Sigmoid colon (tissue), 7 donors: ENCODE results near the gene SIRPA. TPM values are rescaled to one million over a fixed set of nuclear protein-coding genes. Genes with fewer than 3 reads are reported as not detected.

Experiments
- DNase-seq: peaks from one replicate; pipeline ENCODE4 v3.0.0-alpha.2; 2019
- H3K27ac ChIP-seq, 4 donors: fragments of 200-600 bp; sonication (generic); one replicate each; pipeline ENCODE4 v1.5.1; 2016 to 2019; ENCODE audit warnings: mild to moderate bottlenecking in 1 of 4
- H3K27me3 ChIP-seq, 3 donors: fragments of 200-600 bp; sonication (generic); one replicate each; pipeline ENCODE4 v1.5.1; 2019; ENCODE audit warnings: mild to moderate bottlenecking in 1 of 3
- H3K36me3 ChIP-seq, 4 donors: fragments of 200-600 bp; sonication (generic); one replicate each; pipeline ENCODE4 v1.5.1; 2016 to 2019
- H3K4me1 ChIP-seq, 4 donors: fragments of 200-600 bp; sonication (generic); one replicate each; pipeline ENCODE4 v1.5.1; 2017 to 2019
- H3K4me3 ChIP-seq, 4 donors: fragments of 200-600 bp; sonication (generic); one replicate each; pipeline ENCODE4 v1.5.1; 2017 to 2019; ENCODE audit warnings: mild to moderate bottlenecking in 2 of 4, moderate library complexity in 1 of 4
- H3K9me3 ChIP-seq, 4 donors: fragments of 200-600 bp in 3 of 4; sonication (generic) in 3 of 4; one replicate each; pipeline versions ENCODE4 v1.5.1 to v1.6.1; 2013 to 2019
- CTCF ChIP-seq, 4 experiments: fragments of 450-650 bp in 3 of 4; fragments of 200-600 bp in 1 of 4; IDR thresholded peaks; one replicate each; pipeline ENCODE4 v1.5.1; 2016 to 2019; ENCODE audit warnings: antibody characterized with exemption in 4 of 4, mild to moderate bottlenecking in 3 of 4, moderate library complexity in 2 of 4
- EP300 ChIP-seq, 4 donors: sonication (generic); formaldehyde crosslinking; IDR thresholded peaks; one replicate each; pipeline ENCODE4 v1.6.1; 2017; ENCODE audit warnings: antibody characterized with exemption in 4 of 4
- POLR2A ChIP-seq, 2 donors: fragments of 450-650 bp; IDR thresholded peaks; one replicate each; pipeline ENCODE4 v1.6.1; 2016; ENCODE audit warnings: antibody characterized with exemption in 2 of 2, mild to moderate bottlenecking in 2 of 2, moderate library complexity in 2 of 2
- POLR2AphosphoS5 ChIP-seq, 4 donors: sonication (generic); formaldehyde crosslinking; IDR thresholded peaks; one replicate each; pipeline ENCODE4 v1.6.1; 2017; ENCODE audit warnings: antibody characterized with exemption in 4 of 4
- WGBS, 2 donors: extraction: QIAGEN DNeasy Blood & Tissue Kit; methylation state at CpG; one replicate each; pipeline ENCODE4 v1.1.7; 2013; 5-methylcytosine and 5-hydroxymethylcytosine counted together
- intact Hi-C: fragments of 100-400 bp; cut with DNase I; formaldehyde crosslinking; loops from one replicate; pipeline ENCODE4 v1.15.1; 2023
- polyA plus RNA-seq, 3 donors: library from polyadenylated mRNA; stranded (reverse); fragments of 200-250 nt; gene quantifications; one replicate each; pipeline ENCODE4 v1.2.3, GENCODE V29; 2013
- total RNA-seq, 4 donors: library from RNA; depleted of rRNA; stranded (reverse); fragments of >200 nt; gene quantifications; one replicate each; pipeline ENCODE4 v1.1.0, GENCODE V29; 2016
- donor health status: healthy with polysubstance abuse.
- donor health status: Bipolar disorder and iron deficiency.
- donor health status: healthy.

The SIRPA gene
- total and polyA plus RNA-seq, 7 donors = 8.4 to 25.5 (median 16.3) TPM

GRCh38 chr20:1897965-1898464 is 2.8 kb downstream of the SIRPA start:
- TF ChIP-seq CTCF (IDR thresholded peaks at IDR 0.05) (no peak), EP300 (IDR thresholded peaks at IDR 0.05) (no peak)
- no peak for DNase-seq
- H3K4me1 ChIP-seq = peaks cover 0 to 68% (median 59%) of the 10 kb centered on the region in 4 donors
- 49 to 76% methylated on average over 11 of the region's 11 CpGs for WGBS, 2 donors
- H3K27ac ChIP-seq = peak overlapping the region; percentile 62 to 94 (median 82)
- no peaks in the 10 kb centered on the region for H3K36me3 ChIP-seq
- no peaks in the 10 kb centered on the region for H3K9me3 ChIP-seq
- intact Hi-C loops = loop anchor here (5.0 to 10.0 kb wide), 2 partner anchors 204 to 977 kb away; partner anchors contain the start of genes PTPRA and STK35
- no peaks in the 10 kb centered on the region for H3K27me3 ChIP-seq
- no peak overlapping the region for H3K4me3 ChIP-seq

GRCh38 chr20:1898482-1899240 is 3.5 kb downstream of the SIRPA start:
- Histone ChIP-seq H3K36me3 (no peaks in the 10 kb centered on the region), H3K9me3 (no peaks in the 10 kb centered on the region), H3K4me1 (peaks cover 0 to 61% (median 54%) of the 10 kb centered on the region in 4 donors), H3K4me3 (no peak overlapping the region), H3K27ac (peak overlapping the region; percentile 62 to 94 (median 82)), H3K27me3 (no peaks in the 10 kb centered on the region)
- no peak for DNase-seq
- WGBS, 2 donors = 88 to 94% methylated on average over 15 of the region's 15 CpGs
- intact Hi-C loops = loop anchor here (5.0 to 10.0 kb wide), 2 partner anchors 204 to 976 kb away; partner anchors contain the start of genes PTPRA and STK35
- no peak for TF ChIP-seq POLR2A (IDR thresholded peaks at IDR 0.05)
- TF ChIP-seq CTCF (IDR thresholded peaks at IDR 0.05) = no peak
- TF ChIP-seq POLR2AphosphoS5 (IDR thresholded peaks at IDR 0.05) = no peak
- TF ChIP-seq EP300 (IDR thresholded peaks at IDR 0.05) = no peak

- intact Hi-C loops = loop anchor here (5.0 to 10.0 kb wide), 2 partner anchors 203 to 976 kb away; partner anchors contain the start of genes PTPRA and STK35
- no peak for DNase-seq
- Histone ChIP-seq H3K36me3 (no peaks in the 10 kb centered on the region), H3K9me3 (no peaks in the 10 kb centered on the region), H3K27me3 (no peaks in the 10 kb centered on the region), H3K4me1 (peaks cover 0 to 59% (median 55%) of the 10 kb centered on the region in 4 donors), H3K4me3 (no peak overlapping the region), H3K27ac (peak overlapping the region; percentile 62 to 94 (median 82))
- WGBS, 2 donors = 90 to 91% methylated on average over 6 of the region's 6 CpGs
- no peak for TF ChIP-seq CTCF (IDR thresholded peaks at IDR 0.05)
Observed at GRCh38 chr20:1899241-1899525, 4.0 kb downstream of the SIRPA start.

- peak in 3 of 4 experiments; percentile 19 to 60 (median 44) for TF ChIP-seq CTCF (IDR thresholded peaks at IDR 0.05)
- TF ChIP-seq EP300 (IDR thresholded peaks at IDR 0.05) = no peak
- TF ChIP-seq POLR2A (IDR thresholded peaks at IDR 0.05) = no peak
- peak in 1 of 4 donors; percentile 35 for TF ChIP-seq POLR2AphosphoS5 (IDR thresholded peaks at IDR 0.05)
- H3K4me3 ChIP-seq = no peak overlapping the region
- 22 to 43% methylated on average over 10 of the region's 10 CpGs for WGBS, 2 donors
- peaks cover 0 to 59% (median 55%) of the 10 kb centered on the region in 4 donors for H3K4me1 ChIP-seq
- DNase-seq = peak; percentile 89
- no peaks in the 10 kb centered on the region for H3K9me3 ChIP-seq
- intact Hi-C loops = loop anchor here (5.0 kb wide), 1 partner anchor 272 kb away; no protein-coding TSS in a partner anchor
- H3K36me3 ChIP-seq = peaks cover 0 to under 1% (median 0%) of the 10 kb centered on the region in 4 donors
- no peaks in the 10 kb centered on the region for H3K27me3 ChIP-seq
- peak overlapping the region; percentile 17 to 94 (median 48) for H3K27ac ChIP-seq
Observed at GRCh38 chr20:1900321-1900801, 5.2 kb downstream of the SIRPA start.
